Kidney (tissue), 14 donors: ENCODE data around the gene WNT2. TPM values are rescaled to one million over a fixed set of nuclear protein-coding genes. Genes with fewer than 3 reads are reported as not detected.

Experiments used
- DNase-seq, 5 donors: peaks; one replicate each; pipeline ENCODE4 v3.0.0-alpha.2; 2013 to 2020
- FAIRE-seq: peaks from 2 replicates; lab custom pipeline; 2012; peaks lifted over from hg19 to GRCh38; lab: Jason Lieb, UNC
- H3K27ac ChIP-seq, 2 donors: one replicate each; pipeline ENCODE4 v1.7.0; 2013; ENCODE audit warnings: low read depth in 2 of 2, low read length in 2 of 2, inconsistent platforms in 1 of 2
- H3K27me3 ChIP-seq: one replicate; pipeline ENCODE4 v1.7.1; 2013; ENCODE audit warnings: low read length, inconsistent platforms; ENCODE audit not compliant: control insufficient read depth, insufficient read depth
- H3K36me3 ChIP-seq, 3 donors: one replicate each; pipeline versions ENCODE4 v1.7.0 to v1.7.1; 2013; ENCODE audit warnings: low read length in 3 of 3, control low read depth in 1 of 3, inconsistent platforms in 1 of 3; ENCODE audit not compliant: insufficient read depth in 3 of 3, control insufficient read depth in 2 of 3
- H3K4me1 ChIP-seq, 3 donors: one replicate each; pipeline versions ENCODE4 v1.7.0 to v1.7.1; 2013; ENCODE audit warnings: low read length in 3 of 3, inconsistent platforms in 1 of 3, low read depth in 1 of 3; ENCODE audit not compliant: control insufficient read depth in 2 of 3, insufficient read depth in 2 of 3
- H3K4me3 ChIP-seq, 3 donors: one replicate each; pipeline versions ENCODE4 v1.7.0 to v1.8.1; 2013; ENCODE audit warnings: low read length in 3 of 3, control low read depth in 1 of 3, inconsistent platforms in 1 of 3
- H3K9ac ChIP-seq, 3 donors: one replicate each; pipeline versions ENCODE4 v1.7.0 to v1.7.1; 2013; ENCODE audit warnings: low read length in 3 of 3, control low read depth in 1 of 3, inconsistent platforms in 1 of 3
- H3K9me3 ChIP-seq, 3 donors: one replicate each; pipeline versions ENCODE4 v1.7.0 to v1.7.1; 2013; ENCODE audit warnings: low read length in 3 of 3, control low read depth in 1 of 3, inconsistent platforms in 1 of 3; ENCODE audit not compliant: control insufficient read depth in 2 of 3, insufficient read depth in 1 of 3
- intact Hi-C: fragments of 100-400 bp; cut with DNase I; formaldehyde crosslinking; loops from one replicate; pipeline ENCODE4 v1.11.1; 2022
- polyA plus RNA-seq: library from polyadenylated mRNA; stranded (reverse); fragments of 350-450 nt; fragmentation: Illumina TruSeq; extraction: RNeasy Lipid Tissue Mini Kit (QIAGEN cat#74804); gene quantifications from one replicate; pipeline ENCODE4 v1.2.3, GENCODE V29; 2014; ENCODE audit warnings: low read depth, low replicate concordance; ENCODE audit not compliant: insufficient read depth
- total RNA-seq: library from RNA; stranded (reverse); fragmentation: NEBNext Ultra II Directional; extraction: Animal tissue kit (Norgen Biotek cat#: 25700); gene quantifications from one replicate; pipeline ENCODE4 v1.2.1, GENCODE V29; 2021
- TF ChIP-seq, protein P1 (sequence below): IDR thresholded peaks from 3 replicates; pipeline ENCODE4 v1.5.1; 2012; ENCODE audit warnings: mild to moderate bottlenecking, moderate library complexity, borderline replicate concordance; ENCODE audit not compliant: insufficient read depth; ENCODE audit errors: extremely low read depth
- donor health status: control.
- donor health status: control.
- donor health status: control.
- donor health status: control.
- donor health status: control.
- donor health status: DM: yes; HTN: yes; CAD: no.
- donor health status: Normal renal cell carcinoma (clear cell type).

WNT2 gene
- total and polyA plus RNA-seq, 2 donors from 2014 or later: 0.49 to 0.57 TPM

DNA sequence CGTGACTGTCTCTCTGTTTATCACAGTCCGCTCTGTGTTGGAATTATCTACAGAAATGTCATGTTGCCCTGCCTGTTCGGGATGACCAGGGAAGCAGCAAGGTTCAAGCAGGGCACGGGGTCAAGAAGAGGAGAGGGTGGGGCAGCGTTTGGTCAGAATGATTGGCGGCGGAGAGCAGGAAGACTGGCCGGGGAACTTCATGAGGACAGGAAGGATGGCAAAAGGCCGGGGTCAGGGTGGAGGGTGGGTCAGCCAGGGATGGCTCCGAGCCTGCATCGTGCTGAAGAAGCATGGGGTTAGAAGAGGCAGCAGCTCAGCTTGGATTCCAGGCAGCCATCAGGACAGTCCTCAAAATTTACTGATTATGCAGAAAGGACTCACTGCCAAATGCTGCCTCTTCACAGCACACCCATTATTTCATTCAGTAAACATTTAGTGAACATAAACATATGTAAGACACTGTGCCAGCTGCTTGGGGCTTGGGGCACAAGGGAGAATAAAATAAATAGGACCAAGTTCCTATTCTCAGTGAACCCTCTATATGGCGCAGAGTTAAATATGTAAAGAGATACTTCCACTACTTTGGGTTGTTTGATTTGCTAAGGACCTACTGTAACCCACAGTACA lies 42.8 kb downstream of the WNT2 start:
- peak in 1 of 5 donors; percentile 70 for DNase-seq
- H3K27ac ChIP-seq: no peak overlapping the region

DNA sequence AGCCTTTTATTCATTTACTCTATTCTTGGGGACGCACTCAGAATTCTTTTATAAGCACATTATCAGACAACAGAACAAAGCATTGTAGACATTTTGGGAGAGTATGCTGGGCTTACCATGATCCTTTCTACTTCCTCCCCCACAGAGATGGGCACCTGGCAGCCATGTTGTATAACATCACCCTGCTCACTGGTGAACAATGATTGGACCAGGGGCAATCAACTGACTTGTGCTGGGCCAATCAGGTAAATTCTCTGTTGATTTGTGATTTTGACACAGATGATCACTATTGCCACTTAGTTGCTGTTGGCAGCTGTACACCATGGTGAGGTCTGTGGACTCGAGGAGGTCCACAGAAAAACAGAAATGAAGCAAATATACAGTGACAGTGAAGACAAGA lies 43.7 kb downstream of the WNT2 start:
- no peaks in the 10 kb centered on the region for H3K4me1 ChIP-seq
- DNase-seq: no peak
- no peak overlapping the region for H3K4me3 ChIP-seq
- no peak overlapping the region for H3K9ac ChIP-seq
- intact Hi-C loops: no loop called here
- no peak overlapping the region for H3K27ac ChIP-seq
- H3K36me3 ChIP-seq: no peaks in the 10 kb centered on the region
- no peaks in the 10 kb centered on the region for H3K27me3 ChIP-seq
- TF ChIP-seq, protein P1, sequence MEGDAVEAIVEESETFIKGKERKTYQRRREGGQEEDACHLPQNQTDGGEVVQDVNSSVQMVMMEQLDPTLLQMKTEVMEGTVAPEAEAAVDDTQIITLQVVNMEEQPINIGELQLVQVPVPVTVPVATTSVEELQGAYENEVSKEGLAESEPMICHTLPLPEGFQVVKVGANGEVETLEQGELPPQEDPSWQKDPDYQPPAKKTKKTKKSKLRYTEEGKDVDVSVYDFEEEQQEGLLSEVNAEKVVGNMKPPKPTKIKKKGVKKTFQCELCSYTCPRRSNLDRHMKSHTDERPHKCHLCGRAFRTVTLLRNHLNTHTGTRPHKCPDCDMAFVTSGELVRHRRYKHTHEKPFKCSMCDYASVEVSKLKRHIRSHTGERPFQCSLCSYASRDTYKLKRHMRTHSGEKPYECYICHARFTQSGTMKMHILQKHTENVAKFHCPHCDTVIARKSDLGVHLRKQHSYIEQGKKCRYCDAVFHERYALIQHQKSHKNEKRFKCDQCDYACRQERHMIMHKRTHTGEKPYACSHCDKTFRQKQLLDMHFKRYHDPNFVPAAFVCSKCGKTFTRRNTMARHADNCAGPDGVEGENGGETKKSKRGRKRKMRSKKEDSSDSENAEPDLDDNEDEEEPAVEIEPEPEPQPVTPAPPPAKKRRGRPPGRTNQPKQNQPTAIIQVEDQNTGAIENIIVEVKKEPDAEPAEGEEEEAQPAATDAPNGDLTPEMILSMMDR: no peak
- FAIRE-seq: no peak
- H3K9me3 ChIP-seq: no peaks in the 10 kb centered on the region

More for the DNA sequence above, 42.8 kb downstream of the WNT2 start:
- no peak overlapping the region for H3K9ac ChIP-seq
- no peaks in the 10 kb centered on the region for H3K4me1 ChIP-seq
- H3K36me3 ChIP-seq: no peaks in the 10 kb centered on the region
- intact Hi-C loops: no loop called here
- no peaks in the 10 kb centered on the region for H3K27me3 ChIP-seq
- H3K4me3 ChIP-seq: no peak overlapping the region
- H3K9me3 ChIP-seq: no peaks in the 10 kb centered on the region
- TF ChIP-seq, protein P1: no peak
- no peak for FAIRE-seq

DNA sequence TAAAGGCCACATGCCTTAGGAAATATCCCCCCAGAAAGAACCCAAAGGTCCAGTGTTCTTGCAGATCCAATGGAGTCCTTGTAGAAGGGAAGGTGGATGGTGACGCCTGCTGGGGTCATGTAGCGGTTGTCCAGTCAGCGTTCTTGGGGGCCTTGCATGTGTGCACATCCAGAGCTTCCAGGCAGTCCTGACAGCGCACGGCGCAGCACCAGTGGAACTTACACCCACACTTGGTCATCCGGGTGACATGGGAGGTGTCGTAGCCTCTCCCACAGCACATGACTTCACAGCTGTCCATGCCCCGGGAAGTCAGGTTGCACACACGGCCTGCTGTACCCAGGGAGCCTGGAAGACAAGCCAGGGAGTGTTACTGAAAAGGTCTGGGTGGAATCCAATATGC lies 44.8 kb downstream of the WNT2 start:
- Histone ChIP-seq H3K27ac (no peak overlapping the region), H3K4me3 (no peak overlapping the region), H3K4me1 (no peaks in the 10 kb centered on the region), H3K9me3 (no peaks in the 10 kb centered on the region), H3K27me3 (no peaks in the 10 kb centered on the region), H3K9ac (no peak overlapping the region), H3K36me3 (no peaks in the 10 kb centered on the region)
- TF ChIP-seq, protein P1: no peak
- intact Hi-C loops: no loop called here
- no peak for DNase-seq
- no peak for FAIRE-seq

GRCh38 chr7:117277576-117277975 lies 45.3 kb downstream of the WNT2 start:
- intact Hi-C loops: no loop called here
- FAIRE-seq (no peak), DNase-seq (no peak)
- TF ChIP-seq, protein P1: no peak
- no peaks in the 10 kb centered on the region for H3K36me3 ChIP-seq
- no peaks in the 10 kb centered on the region for H3K4me1 ChIP-seq
- H3K27me3 ChIP-seq: no peaks in the 10 kb centered on the region
- no peaks in the 10 kb centered on the region for H3K9me3 ChIP-seq
- H3K27ac ChIP-seq: no peak overlapping the region
- no peak overlapping the region for H3K9ac ChIP-seq
- H3K4me3 ChIP-seq: no peak overlapping the region
